ENCODE data around the gene SCN8A.

The SCN8A gene

GRCh38 chr12:51669271-51669670, 78.2 kb downstream of the SCN8A start:
- no peak for DNase-seq (ENCODE audit: low spot score)

DNA sequence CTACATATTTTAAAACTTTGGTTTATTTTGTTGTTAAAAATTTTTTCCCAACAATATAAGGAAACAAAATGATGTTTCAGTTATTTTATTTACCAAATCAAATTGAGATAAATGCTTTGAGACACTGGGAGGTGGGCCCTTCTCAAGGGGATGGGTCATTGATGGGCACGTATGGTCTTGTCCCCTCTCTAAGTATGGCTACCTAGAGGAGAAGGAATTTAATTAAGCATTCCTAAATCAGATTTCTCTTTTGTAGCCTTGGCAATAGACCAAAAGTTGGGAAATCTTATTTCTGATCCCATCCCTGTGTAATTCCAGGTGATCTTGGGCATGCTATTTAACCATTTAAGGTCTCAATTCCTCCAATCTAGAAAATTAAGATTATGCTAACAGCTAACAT, 79.0 kb downstream of the SCN8A start:
- no peak for DNase-seq (ENCODE audit: low spot score)

DNA sequence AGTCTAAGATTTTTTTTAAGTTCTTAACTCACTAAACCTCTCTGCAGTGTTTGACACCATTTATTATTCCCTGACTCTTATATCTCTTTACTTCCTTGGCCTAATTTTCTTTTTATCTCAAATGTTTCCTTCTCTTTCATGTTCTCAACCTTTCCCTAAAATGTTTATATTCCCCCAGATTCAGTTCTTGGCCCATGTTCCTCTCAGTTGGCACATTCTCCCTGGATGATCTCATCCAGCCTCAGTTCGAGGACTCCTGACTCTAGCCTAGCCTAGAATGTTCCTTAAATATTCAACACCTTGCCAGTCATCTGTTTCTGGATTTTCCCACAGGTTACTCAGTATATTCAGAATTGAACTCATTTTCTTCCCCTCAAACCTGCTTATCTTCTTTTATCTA, 81.3 kb downstream of the SCN8A start:
- no peak for DNase-seq (ENCODE audit: low spot score)

DNA sequence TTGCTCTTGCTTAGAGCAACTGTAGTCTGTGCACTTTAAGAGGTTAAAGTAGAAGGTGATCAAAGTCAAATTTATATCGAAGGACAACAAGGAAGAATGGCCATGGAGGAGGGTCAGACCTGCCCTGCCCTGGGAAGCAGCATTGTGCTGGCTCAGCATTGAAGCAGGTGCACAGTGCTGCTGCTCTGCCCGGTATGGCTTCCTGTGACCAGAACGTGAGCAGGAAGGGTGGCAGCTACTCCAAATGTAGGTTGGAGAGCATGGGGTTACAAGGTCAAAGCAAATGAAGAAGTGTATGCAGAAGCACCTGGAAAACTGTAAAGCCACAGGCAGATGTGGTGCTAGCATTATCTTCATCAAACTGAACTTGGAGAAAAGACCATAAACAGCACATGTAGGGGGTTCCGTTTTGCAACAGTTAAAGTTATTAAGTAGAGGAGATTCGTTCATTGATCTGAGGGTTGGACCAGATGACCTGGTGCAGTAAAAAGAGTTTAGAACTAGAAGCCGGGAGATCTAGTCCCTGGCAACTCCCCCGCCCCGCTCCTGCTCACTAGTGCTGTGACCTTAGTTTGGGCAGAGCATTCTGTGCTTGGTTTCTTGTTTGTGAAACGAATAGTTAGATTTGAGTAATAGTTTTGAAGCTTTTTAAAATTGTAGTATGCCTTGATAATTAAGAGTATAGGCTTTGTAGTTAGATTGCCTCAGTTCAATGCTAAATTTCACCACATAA, 84.2 kb downstream of the SCN8A start:
- no peak for DNase-seq (ENCODE audit: low spot score)

DNA sequence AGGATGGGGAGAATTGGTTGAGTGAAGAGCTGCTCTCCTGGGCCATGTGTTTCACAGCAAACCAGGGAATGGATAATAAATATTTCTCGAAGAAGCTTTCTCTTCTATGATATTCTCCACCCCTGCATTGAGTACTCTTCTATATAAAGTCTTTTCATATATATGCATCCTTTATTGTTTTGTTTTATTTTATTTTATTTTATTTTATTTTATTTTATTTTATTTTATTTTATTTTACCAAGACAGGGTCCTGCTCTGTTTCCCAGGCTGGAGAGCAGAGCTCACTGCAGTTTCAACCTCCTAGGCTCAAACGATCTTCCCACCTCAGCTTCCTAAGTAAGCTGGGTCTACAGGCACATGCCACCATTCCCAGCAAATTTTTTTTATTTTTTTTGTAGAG, 85.8 kb downstream of the SCN8A start:
- no peak for DNase-seq (ENCODE audit: low spot score)

DNA sequence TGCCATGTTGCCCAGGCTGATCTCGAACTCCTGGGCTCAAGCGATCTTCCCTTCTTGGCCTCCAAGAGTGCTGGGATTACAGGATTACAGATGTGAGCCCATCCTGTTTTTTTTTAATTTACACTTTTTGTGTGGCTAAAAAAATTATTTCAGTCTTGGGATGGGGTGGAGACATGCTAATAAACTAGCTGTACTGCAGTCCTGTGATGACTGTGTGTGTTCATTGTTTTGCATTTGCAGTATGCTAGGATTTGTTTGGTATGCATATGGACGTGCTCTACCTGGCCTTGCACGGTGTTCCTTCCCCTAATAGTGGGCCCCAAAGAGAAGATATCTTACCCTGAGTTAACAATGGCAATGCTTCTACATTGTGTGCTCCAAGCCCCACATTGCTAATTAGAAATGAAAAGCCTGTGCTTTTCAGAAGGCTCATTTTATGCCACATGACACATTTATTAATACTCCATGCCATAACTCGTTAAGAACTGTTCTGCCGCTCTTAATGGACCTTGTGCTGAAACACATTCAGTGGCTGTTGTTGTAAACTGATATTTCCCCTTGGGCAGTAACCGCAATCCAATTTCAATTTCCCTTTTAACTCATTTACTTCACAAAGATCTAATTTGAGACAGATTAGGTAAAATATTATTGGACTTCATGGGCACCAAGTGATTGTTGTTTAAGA, 86.4 kb downstream of the SCN8A start:
- no peak for DNase-seq (ENCODE audit: low spot score)

DNA sequence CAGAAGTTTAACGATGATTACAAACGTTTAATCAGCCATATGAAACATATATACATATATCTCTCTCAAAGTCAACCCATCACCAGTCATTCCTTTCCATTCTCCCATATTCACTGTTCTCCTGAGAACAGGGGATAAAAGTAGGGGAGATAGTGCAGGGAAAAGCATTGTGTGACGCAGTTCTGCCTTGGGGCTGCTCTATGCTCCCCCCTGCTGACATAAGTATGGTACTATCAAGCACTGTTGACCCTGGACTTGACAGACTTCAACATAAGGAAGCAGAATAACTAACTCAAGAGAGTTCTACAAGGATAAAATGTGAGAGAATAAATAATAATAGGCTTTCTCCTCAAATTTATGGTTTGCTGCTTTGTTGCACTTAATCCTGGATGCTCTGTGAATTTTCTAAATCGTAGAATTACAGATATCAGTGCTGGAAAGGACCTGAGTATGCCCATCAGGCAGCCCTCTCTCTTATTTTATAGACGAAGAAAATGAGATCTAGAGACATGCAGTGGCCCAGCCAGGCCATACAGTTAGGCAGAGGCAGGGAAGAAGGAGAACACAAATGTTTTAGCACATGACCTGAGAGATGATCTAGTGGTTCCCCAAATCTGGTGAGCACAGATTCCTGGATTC, 87.2 kb downstream of the SCN8A start:
- peak; percentile 72 for DNase-seq (ENCODE audit: low spot score)

DNA sequence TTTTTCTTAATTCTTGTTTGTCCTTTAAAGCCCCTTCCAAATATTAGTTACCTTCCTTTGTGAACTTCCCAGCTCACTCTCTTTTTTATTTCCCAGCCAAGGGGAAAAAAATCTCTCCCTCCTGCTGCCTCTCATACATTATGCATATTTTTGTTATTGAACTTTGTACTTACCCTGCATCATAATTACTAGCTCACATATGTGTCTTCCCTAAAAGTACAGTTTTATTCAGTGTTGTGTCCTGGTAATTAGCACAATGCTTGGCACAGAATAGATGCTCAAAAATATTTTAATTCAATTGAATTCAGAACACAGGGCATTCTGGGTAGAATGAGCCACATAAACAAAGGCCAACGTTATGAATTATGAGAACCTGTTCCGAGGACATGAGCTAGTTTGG, 91.9 kb downstream of the SCN8A start:
- DNase-seq (ENCODE audit: low spot score): no peak

DNA sequence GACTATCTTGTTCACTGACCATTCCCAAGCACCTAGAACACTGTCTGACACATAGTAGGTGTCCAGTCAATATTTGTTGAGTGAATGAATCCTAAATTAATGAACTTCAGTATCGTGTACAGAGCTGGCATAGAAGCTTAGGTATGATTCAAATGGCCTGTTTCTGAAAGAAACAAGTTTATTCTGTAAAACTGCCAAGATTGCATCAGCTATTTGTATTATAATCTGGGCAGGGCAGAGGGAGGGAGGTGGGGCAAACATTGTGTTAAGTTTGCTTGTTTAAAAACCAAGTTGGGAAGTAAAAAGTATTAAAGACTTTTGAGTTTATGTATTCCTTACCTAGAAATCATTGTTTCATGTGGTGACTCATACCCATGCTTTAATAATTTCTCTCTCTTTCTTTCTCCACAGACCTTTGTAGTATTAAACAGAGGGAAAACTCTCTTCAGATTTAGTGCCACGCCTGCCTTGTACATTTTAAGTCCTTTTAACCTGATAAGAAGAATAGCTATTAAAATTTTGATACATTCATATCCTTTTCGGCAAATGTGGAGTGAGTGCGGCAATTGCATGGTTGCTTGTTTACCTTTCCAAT, 92.8 kb downstream of the SCN8A start:
- DNase-seq (ENCODE audit: low spot score): no peak

- DNase-seq (ENCODE audit: low spot score): no peak
These were observed 95.7 kb downstream of the SCN8A start for GRCh38 chr12:51686727-51687126.

- peak; percentile 28 for DNase-seq (ENCODE audit: low spot score)
These were observed 96.1 kb downstream of the SCN8A start for GRCh38 chr12:51687177-51687576.

DNA sequence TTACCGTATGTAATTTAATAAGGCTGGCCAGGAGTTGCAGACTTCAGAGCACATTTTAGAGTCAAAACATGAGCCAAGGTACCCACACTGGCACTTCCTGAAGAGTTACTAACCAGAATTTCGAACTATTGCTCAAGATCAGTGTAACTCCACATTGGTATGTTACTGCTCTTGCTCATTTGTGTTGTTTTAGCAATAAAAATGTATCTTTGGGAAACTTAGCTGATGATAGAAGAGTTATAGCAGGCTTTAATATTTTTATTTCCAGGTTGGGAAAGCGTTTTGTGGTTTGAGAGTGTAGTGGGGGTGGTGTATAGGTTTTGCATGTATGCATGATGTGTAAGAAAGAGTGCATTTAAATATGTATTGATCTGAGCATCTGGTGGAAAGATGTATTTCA, 96.6 kb downstream of the SCN8A start:
- DNase-seq (ENCODE audit: low spot score): no peak

DNA sequence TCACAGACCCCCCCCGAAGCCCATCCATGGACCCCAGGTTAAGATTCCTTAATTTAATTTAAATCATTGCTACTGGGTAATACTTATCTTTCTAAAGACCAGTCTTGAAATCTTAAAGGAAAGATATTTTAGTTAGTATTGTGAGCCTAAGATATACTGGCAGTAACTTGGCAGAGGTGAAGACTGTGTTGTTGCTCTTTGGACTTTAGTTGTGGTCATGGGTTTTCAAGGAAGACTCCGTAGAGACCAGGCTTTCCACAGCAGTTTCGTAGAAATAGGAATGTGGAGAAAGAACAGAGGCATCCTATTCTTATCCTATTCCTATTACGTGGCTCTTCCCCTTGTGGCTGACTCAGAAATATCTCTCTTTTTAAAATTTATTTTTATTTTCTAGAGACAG, 99.0 kb downstream of the SCN8A start:
- no peak for DNase-seq (ENCODE audit: low spot score)

DNA sequence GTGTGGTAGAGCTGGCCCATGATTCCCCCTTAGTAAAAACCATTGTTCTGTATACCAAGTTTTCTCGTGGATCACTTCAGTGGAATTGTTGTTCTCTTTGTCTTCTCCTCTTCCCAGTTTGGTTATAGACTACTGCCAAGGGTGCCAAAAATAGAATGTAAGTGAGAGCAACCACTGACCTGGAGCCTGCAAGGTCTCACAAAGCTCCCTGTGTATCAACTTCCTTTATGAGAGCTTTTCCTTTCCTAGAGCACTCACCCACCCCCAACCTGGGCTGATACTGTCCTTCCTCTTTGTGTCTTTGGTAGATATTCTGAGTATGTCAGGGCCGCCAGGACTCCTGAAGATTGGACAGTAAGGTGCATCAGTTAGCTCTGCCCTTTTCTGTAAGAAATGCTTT, 101.0 kb downstream of the SCN8A start:
- DNase-seq (ENCODE audit: low spot score): no peak

GRCh38 chr12:51693569-51693968, 102.5 kb downstream of the SCN8A start:
- no peak for DNase-seq (ENCODE audit: low spot score)

DNA sequence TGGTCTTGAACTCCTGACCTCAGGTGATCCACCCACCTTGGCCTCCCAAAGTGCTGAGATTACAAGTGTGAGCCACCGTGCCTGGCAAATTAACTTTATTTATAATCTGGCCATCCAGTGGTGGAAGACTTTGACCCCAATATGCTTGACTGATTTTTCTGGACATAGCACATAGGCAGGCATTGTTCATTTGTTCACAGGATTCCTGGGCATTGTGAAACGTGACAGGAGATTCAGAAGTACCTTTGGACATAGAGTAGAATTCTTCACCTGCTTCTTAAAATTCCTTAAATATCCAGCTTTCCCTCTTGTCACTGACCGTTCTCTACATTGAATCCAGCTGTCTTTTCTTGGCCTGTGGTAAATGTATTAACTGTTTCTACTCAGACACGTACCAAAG, 103.1 kb downstream of the SCN8A start:
- DNase-seq (ENCODE audit: low spot score): no peak

- no peak for DNase-seq (ENCODE audit: low spot score)
These were observed 104.4 kb downstream of the SCN8A start for GRCh38 chr12:51695241-51696010.

DNA sequence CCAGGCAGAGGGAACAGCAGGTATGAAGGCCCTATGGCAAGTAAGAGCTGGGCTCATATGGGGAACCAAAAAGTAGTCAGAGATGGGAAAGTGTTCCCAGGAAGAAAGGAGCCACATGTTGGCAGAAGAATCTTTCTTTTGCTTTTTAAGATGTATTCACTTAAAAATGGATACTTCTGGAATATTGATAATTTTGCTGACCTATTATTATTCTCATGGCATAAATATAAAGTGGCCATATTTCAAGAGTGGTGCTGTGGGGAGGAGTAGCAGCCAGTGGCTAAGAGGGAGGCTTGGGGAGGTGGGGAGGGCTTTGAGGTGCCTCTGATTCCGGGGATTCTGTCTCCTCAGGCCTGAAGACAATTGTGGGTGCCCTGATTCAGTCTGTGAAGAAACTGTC, 108.2 kb downstream of the SCN8A start:
- DNase-seq (ENCODE audit: low spot score): no peak

DNA sequence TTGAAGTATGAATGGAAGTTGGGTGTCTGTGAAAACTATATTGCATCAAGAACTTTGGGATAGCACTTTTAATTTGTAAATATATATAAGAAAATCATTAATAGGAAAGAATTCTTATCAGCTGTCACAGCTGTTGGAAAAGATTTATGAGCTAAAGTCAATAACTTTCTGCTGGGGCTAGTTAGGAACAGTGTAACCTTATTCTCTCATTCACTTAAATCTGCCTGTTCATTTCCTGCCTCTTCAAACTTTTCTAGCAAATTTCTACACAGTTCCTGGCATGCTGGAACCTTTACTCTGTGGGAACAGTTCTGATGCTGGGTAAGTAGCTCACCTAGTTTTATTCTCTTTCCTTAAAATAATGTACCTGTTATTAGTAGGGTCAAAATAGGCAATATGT, 109.9 kb downstream of the SCN8A start:
- no peak for DNase-seq (ENCODE audit: low spot score)

DNA sequence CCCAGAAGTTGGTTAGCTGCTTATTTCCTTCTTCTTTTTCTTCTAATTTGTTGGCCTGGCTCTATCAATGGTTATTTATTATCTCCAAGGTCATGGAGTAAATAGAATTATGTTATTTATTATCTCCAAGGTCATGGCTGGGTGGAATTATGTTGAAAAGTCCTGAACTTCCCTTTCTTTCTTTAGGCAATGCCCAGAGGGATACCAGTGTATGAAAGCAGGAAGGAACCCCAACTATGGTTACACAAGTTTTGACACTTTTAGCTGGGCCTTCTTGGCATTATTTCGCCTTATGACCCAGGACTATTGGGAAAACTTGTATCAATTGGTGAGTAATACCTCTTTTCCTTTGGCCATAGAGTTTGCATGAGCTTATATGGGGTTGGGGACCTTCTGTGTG, 111.6 kb downstream of the SCN8A start:
- DNase-seq (ENCODE audit: low spot score): no peak

DNA sequence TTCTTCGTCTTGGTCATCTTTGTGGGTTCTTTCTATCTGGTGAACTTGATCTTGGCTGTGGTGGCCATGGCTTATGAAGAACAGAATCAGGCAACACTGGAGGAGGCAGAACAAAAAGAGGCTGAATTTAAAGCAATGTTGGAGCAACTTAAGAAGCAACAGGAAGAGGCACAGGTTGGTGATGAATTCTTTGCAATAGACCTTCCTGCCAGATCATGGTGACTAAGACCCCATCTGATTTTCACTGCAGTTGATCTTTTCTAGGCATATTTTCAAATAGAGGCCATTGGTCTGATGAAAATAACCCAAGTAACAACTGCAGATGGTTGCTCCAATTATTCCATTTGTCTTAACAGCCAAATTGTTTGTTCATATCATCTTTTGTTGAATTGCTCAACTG, 114.4 kb downstream of the SCN8A start:
- DNase-seq (ENCODE audit: low spot score): no peak

- no peak for DNase-seq (ENCODE audit: low spot score)
These were observed 115.2 kb downstream of the SCN8A start for GRCh38 chr12:51706206-51706605.
